ENCODE results near the gene HCN1. TPM values are rescaled to one million over a fixed set of nuclear protein-coding genes. Genes with fewer than 3 reads are reported as not detected.

The HCN1 gene
- total RNA-seq, 1 donor from 2014 or later: 1.7 TPM

DNA sequence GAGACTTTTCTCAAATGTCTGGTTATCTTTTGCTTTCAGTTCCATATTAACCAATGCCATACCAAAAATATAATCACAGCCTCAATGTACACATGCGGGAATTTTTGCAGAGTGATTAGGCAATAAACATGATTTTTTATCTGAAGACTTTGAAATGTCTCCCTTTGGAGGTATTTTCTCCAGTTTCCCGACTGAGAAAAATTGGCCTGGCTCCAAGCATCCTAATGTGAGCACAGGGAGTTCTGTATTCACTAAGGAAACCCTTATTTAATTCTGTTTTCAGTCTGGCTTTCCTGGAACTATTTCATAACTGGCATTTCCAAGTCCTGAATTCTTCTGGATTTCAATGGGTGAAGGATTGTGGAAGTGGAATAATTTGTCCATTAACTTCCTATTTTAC is 8.5 kb downstream of the HCN1 start:
- Mint-ChIP-seq H3K27ac (no peak overlapping the region), H3K36me3 (no peaks in the 10 kb centered on the region), H3K9me3 (no peaks in the 10 kb centered on the region), H3K27me3 (peaks cover 13% of the 10 kb centered on the region), H3K4me3 (no peak overlapping the region), H3K4me1 (ENCODE audit: unreplicated experiment) (no peaks in the 10 kb centered on the region)
- no peak for TF ChIP-seq CTCF (conservative IDR thresholded peaks at IDR 0.05)
- DNase-seq (ENCODE audit: extremely low spot score, unreplicated experiment): no peak

DNA sequence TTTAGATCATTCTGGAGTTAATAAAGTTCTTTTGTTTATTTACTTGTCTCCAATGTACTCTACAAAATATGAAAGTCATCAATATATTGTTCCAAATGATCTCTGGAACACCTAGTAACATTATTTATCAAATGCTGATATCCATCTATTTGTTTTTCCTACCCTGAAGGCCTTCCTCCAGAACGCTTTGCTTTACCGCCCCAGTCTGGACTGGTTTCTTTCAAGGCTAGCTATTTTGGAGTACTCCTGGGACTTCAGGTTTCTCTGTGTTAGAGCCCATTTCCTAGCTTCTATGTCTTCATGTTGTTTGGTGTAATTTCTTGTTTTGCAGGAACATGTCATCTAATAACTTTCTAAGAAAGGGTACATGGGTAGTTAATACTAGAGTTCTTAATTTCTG is 9.6 kb downstream of the HCN1 start:
- H3K9me3 Mint-ChIP-seq: no peaks in the 10 kb centered on the region
- H3K4me1 Mint-ChIP-seq (ENCODE audit: unreplicated experiment): no peaks in the 10 kb centered on the region
- H3K27me3 Mint-ChIP-seq: peaks cover 6% of the 10 kb centered on the region
- H3K4me3 Mint-ChIP-seq: no peak overlapping the region
- no peak for DNase-seq (ENCODE audit: extremely low spot score, unreplicated experiment)
- no peaks in the 10 kb centered on the region for H3K36me3 Mint-ChIP-seq
- H3K27ac Mint-ChIP-seq: no peak overlapping the region
- TF ChIP-seq CTCF (conservative IDR thresholded peaks at IDR 0.05): no peak

GRCh38 chr5:45684118-45684517 is 12.1 kb downstream of the HCN1 start:
- TF ChIP-seq CTCF (conservative IDR thresholded peaks at IDR 0.05): no peak
- Mint-ChIP-seq H3K4me1 (ENCODE audit: unreplicated experiment) (no peaks in the 10 kb centered on the region), H3K36me3 (no peaks in the 10 kb centered on the region), H3K27ac (no peak overlapping the region), H3K9me3 (no peaks in the 10 kb centered on the region), H3K4me3 (no peak overlapping the region), H3K27me3 (no peaks in the 10 kb centered on the region)
- no peak for DNase-seq (ENCODE audit: extremely low spot score, unreplicated experiment)

DNA sequence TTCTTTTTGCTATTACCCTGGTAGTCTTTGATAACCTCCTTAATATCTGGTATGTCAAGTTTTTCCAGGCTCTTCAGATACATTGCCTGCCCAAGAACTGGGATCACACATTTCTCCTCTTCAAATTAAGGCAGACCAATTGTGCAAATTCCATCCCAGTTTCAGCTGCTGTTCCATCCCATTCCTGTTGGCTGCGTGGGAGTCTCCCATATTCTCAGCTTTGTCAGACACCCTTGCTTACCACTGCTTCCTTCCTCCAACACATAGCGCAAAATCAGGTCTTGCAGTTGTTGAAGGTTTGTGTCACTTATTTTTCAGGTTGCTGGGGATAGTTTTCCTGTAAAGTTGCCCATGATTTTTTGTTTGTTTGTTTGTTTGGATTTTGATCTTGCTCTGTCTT is 15.2 kb downstream of the HCN1 start:
- TF ChIP-seq CTCF (conservative IDR thresholded peaks at IDR 0.05): no peak
- Mint-ChIP-seq H3K27ac (no peak overlapping the region), H3K4me1 (ENCODE audit: unreplicated experiment) (no peaks in the 10 kb centered on the region)

GRCh38 chr5:45677524-45677923 is 18.7 kb downstream of the HCN1 start:
- no peak for DNase-seq (ENCODE audit: extremely low spot score, unreplicated experiment)
- Mint-ChIP-seq H3K27me3 (peaks cover 3% of the 10 kb centered on the region), H3K36me3 (no peaks in the 10 kb centered on the region), H3K9me3 (no peaks in the 10 kb centered on the region), H3K4me3 (no peak overlapping the region), H3K27ac (no peak overlapping the region), H3K4me1 (ENCODE audit: unreplicated experiment) (no peaks in the 10 kb centered on the region)
- TF ChIP-seq CTCF (conservative IDR thresholded peaks at IDR 0.05): no peak

More for the DNA sequence above, 15.2 kb downstream of the HCN1 start:
- H3K27me3 Mint-ChIP-seq: peaks cover 3% of the 10 kb centered on the region
- H3K9me3 Mint-ChIP-seq: no peaks in the 10 kb centered on the region
- H3K4me3 Mint-ChIP-seq: no peak overlapping the region
- DNase-seq (ENCODE audit: extremely low spot score, unreplicated experiment): no peak
- no peaks in the 10 kb centered on the region for H3K36me3 Mint-ChIP-seq

GRCh38 chr5:45672271-45672670 is 23.9 kb downstream of the HCN1 start:
- Mint-ChIP-seq H3K9me3 (no peaks in the 10 kb centered on the region), H3K27ac (no peak overlapping the region), H3K4me3 (no peak overlapping the region), H3K4me1 (ENCODE audit: unreplicated experiment) (no peaks in the 10 kb centered on the region), H3K27me3 (peaks cover 3% of the 10 kb centered on the region), H3K36me3 (no peaks in the 10 kb centered on the region)
- no peak for TF ChIP-seq CTCF (conservative IDR thresholded peaks at IDR 0.05)
- DNase-seq (ENCODE audit: extremely low spot score, unreplicated experiment): no peak
